Fibroblast of lung (primary cell): ENCODE measurements around the gene MCTP1. TPM values are rescaled to one million over a fixed set of nuclear protein-coding genes. Genes with fewer than 3 reads are reported as not detected.

ENCODE experiments used
- DNase-seq, 2 donors: peaks; one replicate each; pipeline versions ENCODE4 v3.0.0 to v3.0.0-alpha.2; 2010; ENCODE audit warnings: low read depth in 2 of 2
- H2AFZ ChIP-seq: 2 replicates; pipeline ENCODE4 v1.5.1; 2012; ENCODE audit warnings: low read length, control low read depth, inconsistent platforms
- H3K27ac ChIP-seq: 2 replicates; pipeline ENCODE4 v1.5.1; 2011; ENCODE audit warnings: low read length, control low read depth; ENCODE audit not compliant: insufficient read depth
- H3K27me3 ChIP-seq: 2 replicates; pipeline ENCODE4 v1.5.1; 2011; ENCODE audit warnings: mild to moderate bottlenecking, low read length; ENCODE audit not compliant: control insufficient read depth, insufficient read depth
- H3K36me3 ChIP-seq: 2 replicates; pipeline ENCODE4 v1.5.1; 2011; ENCODE audit warnings: low read length; ENCODE audit not compliant: control insufficient read depth, insufficient read depth
- H3K4me1 ChIP-seq: 2 replicates; pipeline ENCODE4 v1.5.1; 2011; ENCODE audit warnings: low read length; ENCODE audit not compliant: control insufficient read depth, insufficient read depth; ENCODE audit errors: extremely low read depth
- H3K4me2 ChIP-seq: 2 replicates; pipeline ENCODE4 v1.5.1; 2011; ENCODE audit warnings: low read length, control low read depth; ENCODE audit not compliant: insufficient read depth; ENCODE audit errors: extremely low read depth
- H3K4me3 ChIP-seq, 4 experiments: fragments of 200-600 bp in 1 of 4; sonication (generic) in 1 of 4; replicated peaks in 1 of 4; 2 replicates each; pipeline ENCODE4 v1.5.1; 2011 to 2016; ENCODE audit warnings: low read length in 4 of 4, low read depth in 3 of 4, mild to moderate bottlenecking in 3 of 4, control low read depth in 2 of 4, inconsistent platforms in 1 of 4, mixed read lengths in 1 of 4; ENCODE audit not compliant: insufficient read depth in 1 of 4; ENCODE audit errors: control extremely low read depth in 1 of 4
- H3K79me2 ChIP-seq: 2 replicates; pipeline ENCODE4 v1.5.1; 2012; ENCODE audit warnings: mild to moderate bottlenecking, low read length, inconsistent platforms; ENCODE audit not compliant: control insufficient read depth, insufficient read depth
- H3K9ac ChIP-seq: 2 replicates; pipeline ENCODE4 v1.5.1; 2011; ENCODE audit warnings: mild to moderate bottlenecking, low read length, control low read depth; ENCODE audit not compliant: insufficient read depth
- H3K9me3 ChIP-seq: 2 replicates; pipeline ENCODE4 v1.5.1; 2012; ENCODE audit warnings: low read depth, low read length; ENCODE audit not compliant: control insufficient read depth, insufficient read depth
- H4K20me1 ChIP-seq: 2 replicates; pipeline ENCODE4 v1.5.1; 2011; ENCODE audit warnings: low read length; ENCODE audit not compliant: control insufficient read depth, insufficient read depth; ENCODE audit errors: extremely low read depth
- EZH2 ChIP-seq: IDR thresholded peaks from 2 replicates; pipeline ENCODE4 v1.5.1; 2012; ENCODE audit warnings: low read length, control low read depth, mild to moderate bottlenecking; ENCODE audit errors: missing control alignments
- polyA plus RNA-seq, 2 donors: library from polyadenylated mRNA; depleted of rRNA in 1 of 2; stranded (reverse) in 1 of 2; unstranded in 1 of 2; fragments of >200 nt; gene quantifications; 2 replicates each; pipeline ENCODE4 v1.2.1, GENCODE V29; 2011 to 2012; ENCODE audit warnings: missing spikeins in 1 of 2
- total RNA-seq: library from RNA; depleted of rRNA; stranded (reverse); fragments of >200 nt; gene quantifications from 2 replicates; pipeline ENCODE4 v1.2.1, GENCODE V29; 2014
- TF ChIP-seq, protein P1 (sequence below), 2 donors: IDR thresholded peaks in 1 of 2; conservative IDR thresholded peaks in 1 of 2; 1 replicate in 1 of 2; 2 replicates in 1 of 2; pipeline ENCODE4 v1.5.1; 2011 to 2012; ENCODE audit warnings: low read length in 2 of 2, control low read depth in 1 of 2, inconsistent platforms in 1 of 2, low read depth in 1 of 2, mild to moderate bottlenecking in 1 of 2

The MCTP1 gene
- total and polyA plus RNA-seq, 2 donors (not counting 1 experiment from before 2014, with no cell fraction given), result 0.78 to 7.9 TPM

DNA sequence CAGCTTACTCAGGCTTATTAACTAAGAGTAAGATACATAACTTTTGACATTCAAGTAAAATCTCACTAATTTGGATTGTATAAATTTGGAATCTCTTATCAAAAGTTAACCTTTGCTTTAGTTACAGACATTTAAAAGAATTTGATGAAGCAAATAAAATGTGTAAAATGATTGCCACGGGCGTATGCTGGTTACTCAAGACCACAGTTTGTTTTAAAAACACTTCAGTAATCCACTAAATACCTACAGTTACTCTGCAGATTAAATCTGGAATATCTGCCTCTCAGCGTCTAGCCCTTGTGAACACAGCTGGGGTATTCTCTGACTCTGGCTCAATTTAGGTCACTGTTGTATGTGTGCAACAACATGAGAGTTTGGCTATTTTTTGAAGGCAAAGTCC lies 143.8 kb downstream of the MCTP1 start:
- Histone ChIP-seq H4K20me1 (no peaks in the 10 kb centered on the region), H3K9me3 (no peaks in the 10 kb centered on the region), H3K4me2 (no peak overlapping the region), H3K27me3 (no peaks in the 10 kb centered on the region), H3K27ac (no peak overlapping the region), H2AFZ (no peak overlapping the region), H3K4me1 (no peaks in the 10 kb centered on the region), H3K79me2 (no peaks in the 10 kb centered on the region), H3K36me3 (no peaks in the 10 kb centered on the region), H3K9ac (no peak overlapping the region), H3K4me3 (no peak overlapping the region)
- no peak for DNase-seq
- no peak for TF ChIP-seq EZH2
- TF ChIP-seq, protein P1, sequence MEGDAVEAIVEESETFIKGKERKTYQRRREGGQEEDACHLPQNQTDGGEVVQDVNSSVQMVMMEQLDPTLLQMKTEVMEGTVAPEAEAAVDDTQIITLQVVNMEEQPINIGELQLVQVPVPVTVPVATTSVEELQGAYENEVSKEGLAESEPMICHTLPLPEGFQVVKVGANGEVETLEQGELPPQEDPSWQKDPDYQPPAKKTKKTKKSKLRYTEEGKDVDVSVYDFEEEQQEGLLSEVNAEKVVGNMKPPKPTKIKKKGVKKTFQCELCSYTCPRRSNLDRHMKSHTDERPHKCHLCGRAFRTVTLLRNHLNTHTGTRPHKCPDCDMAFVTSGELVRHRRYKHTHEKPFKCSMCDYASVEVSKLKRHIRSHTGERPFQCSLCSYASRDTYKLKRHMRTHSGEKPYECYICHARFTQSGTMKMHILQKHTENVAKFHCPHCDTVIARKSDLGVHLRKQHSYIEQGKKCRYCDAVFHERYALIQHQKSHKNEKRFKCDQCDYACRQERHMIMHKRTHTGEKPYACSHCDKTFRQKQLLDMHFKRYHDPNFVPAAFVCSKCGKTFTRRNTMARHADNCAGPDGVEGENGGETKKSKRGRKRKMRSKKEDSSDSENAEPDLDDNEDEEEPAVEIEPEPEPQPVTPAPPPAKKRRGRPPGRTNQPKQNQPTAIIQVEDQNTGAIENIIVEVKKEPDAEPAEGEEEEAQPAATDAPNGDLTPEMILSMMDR (conservative IDR thresholded peaks at IDR 0.05 in 1 of 2, IDR thresholded peaks at IDR 0.05 in 1 of 2; ENCODE audit: low read depth in 1 of 2, low read length in 2 of 2), result no peak

DNA sequence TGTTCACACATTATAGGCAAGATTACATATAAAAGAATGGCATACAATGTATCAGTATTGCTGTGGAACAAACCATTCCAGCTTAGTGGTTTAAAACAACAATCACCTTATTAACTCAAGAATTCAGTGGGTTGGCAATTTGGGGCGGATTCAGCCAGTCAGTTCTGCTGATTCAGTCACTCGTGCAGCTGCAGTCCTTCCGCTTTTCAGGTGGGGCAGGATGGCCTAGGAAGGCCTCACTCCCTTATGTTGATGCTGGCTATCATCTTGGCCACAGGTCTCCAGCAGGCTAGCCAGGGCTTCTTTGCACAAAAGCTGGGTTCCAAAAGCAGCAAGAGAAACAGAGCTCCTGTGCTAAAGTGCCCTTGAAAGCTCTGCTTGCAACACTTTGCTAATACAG lies 150.6 kb downstream of the MCTP1 start:
- Histone ChIP-seq H3K79me2 (no peaks in the 10 kb centered on the region), H3K9me3 (no peaks in the 10 kb centered on the region)

DNA sequence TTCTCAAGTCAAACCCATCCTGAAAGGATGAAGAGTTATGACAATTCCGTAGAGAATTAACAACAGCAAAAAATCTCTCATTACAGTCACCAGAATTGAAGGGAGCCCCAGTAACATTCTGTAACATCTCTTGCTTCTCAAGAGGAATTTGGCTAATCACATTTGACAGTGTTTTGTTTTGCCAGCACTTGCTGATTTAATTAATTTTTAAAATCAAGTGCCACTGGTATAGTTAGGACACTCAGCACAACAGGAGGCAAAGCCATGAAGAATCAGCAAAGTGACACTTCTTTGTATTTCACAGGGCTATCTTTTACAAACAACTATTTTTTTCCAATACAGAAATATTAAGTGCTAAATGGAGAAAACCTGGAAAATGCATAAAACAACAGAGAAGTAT lies 152.8 kb downstream of the MCTP1 start:
- Histone ChIP-seq H3K4me2 (no peak overlapping the region), H3K36me3 (no peaks in the 10 kb centered on the region), H2AFZ (no peak overlapping the region), H3K9ac (no peak overlapping the region), H3K4me1 (no peaks in the 10 kb centered on the region), H3K4me3 (no peak overlapping the region), H4K20me1 (no peaks in the 10 kb centered on the region), H3K27me3 (no peaks in the 10 kb centered on the region), H3K27ac (no peak overlapping the region), H3K9me3 (no peaks in the 10 kb centered on the region), H3K79me2 (no peaks in the 10 kb centered on the region)
- DNase-seq, result no peak
- TF ChIP-seq, protein P1 (conservative IDR thresholded peaks at IDR 0.05 in 1 of 2, IDR thresholded peaks at IDR 0.05 in 1 of 2; ENCODE audit: low read depth in 1 of 2, low read length in 2 of 2), result no peak
- no peak for TF ChIP-seq EZH2

More for the DNA sequence above, 150.6 kb downstream of the MCTP1 start:
- peak in 1 of 2 donors; percentile 2 for DNase-seq
- TF ChIP-seq, protein P1 (conservative IDR thresholded peaks at IDR 0.05 in 1 of 2, IDR thresholded peaks at IDR 0.05 in 1 of 2; ENCODE audit: low read depth in 1 of 2, low read length in 2 of 2), result no peak
- TF ChIP-seq EZH2, result no peak
- H3K36me3 ChIP-seq, result no peaks in the 10 kb centered on the region
- no peak overlapping the region for H2AFZ ChIP-seq
- H3K9ac ChIP-seq, result no peak overlapping the region
- H3K27ac ChIP-seq, result no peak overlapping the region
- H3K27me3 ChIP-seq, result no peaks in the 10 kb centered on the region
- no peak overlapping the region for H3K4me2 ChIP-seq
- no peaks in the 10 kb centered on the region for H3K4me1 ChIP-seq
- no peaks in the 10 kb centered on the region for H4K20me1 ChIP-seq
- no peak overlapping the region for H3K4me3 ChIP-seq
